HEK293T (cell line): ENCODE data around the gene UGT1A10.
"Not testable (repeated sequence)": the region's sequence is repeated elsewhere in the genome, so short reads cannot be mapped to it uniquely, and the experiment has no call there.

Source experiments
- ARNT ChIP-seq: fragments of 450-650 bp; IDR thresholded peaks from 2 replicates; pipeline ENCODE4 v1.6.1; 2017; ENCODE audit warnings: mild to moderate bottlenecking
- BHLHE40 ChIP-seq: fragments of 450-650 bp; IDR thresholded peaks from 2 replicates; pipeline ENCODE4 v1.6.1; 2016; ENCODE audit warnings: mild to moderate bottlenecking, moderate library complexity, borderline replicate concordance
- CTBP1 ChIP-seq: fragments of 450-650 bp; IDR thresholded peaks from 2 replicates; pipeline ENCODE4 v1.6.1; 2016; ENCODE audit warnings: borderline replicate concordance
- ELF4 ChIP-seq: fragments of 450-650 bp; IDR thresholded peaks from 2 replicates; pipeline ENCODE4 v1.6.1; 2017; ENCODE audit warnings: antibody characterized with exemption
- FOXA1 ChIP-seq: fragments of 450-650 bp; IDR thresholded peaks from 2 replicates; pipeline ENCODE4 v1.6.1; 2016; ENCODE audit warnings: mild to moderate bottlenecking
- FOXK2 ChIP-seq: fragments of 450-650 bp; IDR thresholded peaks from 2 replicates; pipeline ENCODE4 v1.6.1; 2016; ENCODE audit warnings: mild to moderate bottlenecking
- FOXM1 ChIP-seq: fragments of 450-650 bp; IDR thresholded peaks from 2 replicates; pipeline ENCODE4 v1.6.1; 2017; ENCODE audit warnings: mild to moderate bottlenecking, borderline replicate concordance
- HDGF ChIP-seq: fragments of 450-650 bp; IDR thresholded peaks from 2 replicates; pipeline ENCODE4 v1.6.1; 2017; ENCODE audit warnings: antibody characterized with exemption, borderline replicate concordance
- LEF1 ChIP-seq: fragments of 450-650 bp; IDR thresholded peaks from 2 replicates; pipeline ENCODE4 v1.6.1; 2017; ENCODE audit warnings: mild to moderate bottlenecking, borderline replicate concordance
- NFRKB ChIP-seq: fragments of 450-650 bp; IDR thresholded peaks from 2 replicates; pipeline ENCODE4 v1.6.1; 2016; ENCODE audit warnings: mild to moderate bottlenecking, moderate library complexity
- SP1 ChIP-seq: fragments of 450-650 bp; IDR thresholded peaks from 2 replicates; pipeline ENCODE4 v1.6.1; 2017
- SUZ12 ChIP-seq: fragments of 450-650 bp; IDR thresholded peaks from 2 replicates; pipeline ENCODE4 v1.6.1; 2016; ENCODE audit warnings: mild to moderate bottlenecking
- TARDBP ChIP-seq: fragments of 450-650 bp; IDR thresholded peaks from 2 replicates; pipeline ENCODE4 v1.6.1; 2016
- ZNF384 ChIP-seq: fragments of 450-650 bp; IDR thresholded peaks from 2 replicates; pipeline ENCODE4 v1.6.1; 2016

DNA sequence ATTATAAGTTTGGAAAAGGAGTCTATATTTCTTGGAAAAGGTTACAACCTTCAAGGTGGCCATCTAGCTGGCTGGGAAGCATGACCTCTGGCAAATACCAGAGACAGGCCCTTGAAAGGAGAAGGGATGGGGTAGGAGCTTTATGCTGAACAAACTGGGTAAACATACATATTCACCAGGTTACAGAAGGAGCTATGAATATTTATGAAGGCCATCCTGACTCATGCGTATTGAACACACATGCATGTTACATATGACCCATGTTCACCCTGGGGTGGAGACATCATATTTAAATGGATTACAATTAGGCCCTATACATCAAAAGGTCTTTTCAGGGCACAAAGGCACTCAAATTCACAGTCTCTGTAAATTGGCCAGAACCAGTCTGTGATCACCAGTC, 43.5 kb upstream of the UGT1A10 start:
- TF ChIP-seq ARNT, FOXA1, FOXM1, TARDBP, SP1, SUZ12, FOXK2, HDGF, LEF1, CTBP1, ZNF384, ELF4, NFRKB, BHLHE40: not testable (repeated sequence)
